Caco-2 (cell line): Measurements from ENCODE around the gene KLK10. TPM values are rescaled to one million over a fixed set of nuclear protein-coding genes. Genes with fewer than 3 reads are reported as not detected.

Source experiments
- BruUV-seq: library from RNA; stranded (reverse); fragments of 400-500 nt; replicated peaks from 2 replicates; lab custom pipeline; 2021; lab: Mats Ljungman, UMichigan
- CTCF ChIA-PET: fragments of 300-600 bp; sonication (Branson Sonifier 250); formaldehyde crosslinking; loops from one replicate; lab custom pipeline; 2022; ENCODE audit warnings: antibody characterized with exemption; lab: Charles Lee
- POLR2A ChIA-PET: fragments of 300-600 bp; sonication (Branson Sonifier 250); formaldehyde crosslinking; loops from one replicate; lab custom pipeline; 2022; ENCODE audit warnings: antibody characterized with exemption; lab: Charles Lee
- DNase-seq, 2 experiments: peaks; one replicate each; pipeline versions ENCODE4 v3.0.0 to v3.0.0-alpha.2; 2020 to 2022
- H3K27me3 ChIP-seq: replicated peaks from 2 replicates; pipeline ENCODE4 v1.6.0; 2011; ENCODE audit warnings: low read length; ENCODE audit not compliant: control insufficient read depth, insufficient read depth
- H3K36me3 ChIP-seq: 2 replicates; pipeline ENCODE4 v1.5.1; 2011; ENCODE audit warnings: low read length; ENCODE audit not compliant: control insufficient read depth, insufficient read depth
- H3K4me1 ChIP-seq: fragments of 250-450 bp; sonication (Bioruptor Pico); 2 replicates; pipeline ENCODE4 v1.5.1; 2020; ENCODE audit warnings: mild to moderate bottlenecking
- H3K4me3 ChIP-seq: 2 replicates; pipeline ENCODE4 v1.5.1; 2011; ENCODE audit warnings: low read depth, mild to moderate bottlenecking, control low read depth, low read length
- H3K9me3 ChIP-seq: fragments of 250-450 bp; sonication (Bioruptor Pico); 2 replicates; pipeline ENCODE4 v1.5.1; 2020; ENCODE audit warnings: mild to moderate bottlenecking, moderate library complexity
- H3K27ac Mint-ChIP-seq: one replicate; pipeline ENCODE4 v1.8.0; 2022; ENCODE audit warnings: mixed read lengths; ENCODE audit not compliant: unreplicated experiment
- H3K27me3 Mint-ChIP-seq: one replicate; pipeline ENCODE4 v1.8.0; 2022; ENCODE audit warnings: mixed read lengths; ENCODE audit not compliant: insufficient read depth, unreplicated experiment
- H3K36me3 Mint-ChIP-seq: one replicate; pipeline ENCODE4 v1.8.0; 2022; ENCODE audit warnings: mild to moderate bottlenecking, mixed read lengths; ENCODE audit not compliant: insufficient read depth, unreplicated experiment
- H3K4me1 Mint-ChIP-seq: one replicate; pipeline ENCODE4 v1.8.0; 2022; ENCODE audit warnings: low read depth, mixed read lengths; ENCODE audit not compliant: unreplicated experiment
- H3K4me3 Mint-ChIP-seq: one replicate; pipeline ENCODE4 v1.8.0; 2022; ENCODE audit warnings: mild to moderate bottlenecking, moderate library complexity, mixed read lengths; ENCODE audit not compliant: unreplicated experiment
- H3K9me3 Mint-ChIP-seq: one replicate; pipeline ENCODE4 v1.8.0; 2022; ENCODE audit warnings: mixed read lengths; ENCODE audit not compliant: unreplicated experiment
- intact Hi-C: fragments of 100-400 bp; cut with micrococcal nuclease; formaldehyde crosslinking; loops from one replicate; pipeline ENCODE4 v1.10.0; 2022; ENCODE audit not compliant: unreplicated experiment
- total RNA-seq: library from RNA; stranded (reverse); gene quantifications from 2 replicates; pipeline ENCODE4 v1.2.3, GENCODE V29; 2022
- TF ChIP-seq, protein P1 (sequence below), 2 experiments: fragments of 200-600 bp in 1 of 2; IDR thresholded peaks; 1 replicate in 1 of 2; 2 replicates in 1 of 2; pipeline versions ENCODE4 v1.5.1 to v1.8.0; 2011 to 2022; ENCODE audit warnings: antibody characterized with exemption in 1 of 2, control low read depth in 1 of 2, inconsistent platforms in 1 of 2, low read depth in 1 of 2, low read length in 1 of 2, mild to moderate bottlenecking in 1 of 2, moderate library complexity in 1 of 2; ENCODE audit not compliant: insufficient read depth in 1 of 2, severe bottlenecking in 1 of 2, unreplicated experiment in 1 of 2

The KLK10 gene
- total RNA-seq, 1 experiment from 2014 or later, result not detected

DNA sequence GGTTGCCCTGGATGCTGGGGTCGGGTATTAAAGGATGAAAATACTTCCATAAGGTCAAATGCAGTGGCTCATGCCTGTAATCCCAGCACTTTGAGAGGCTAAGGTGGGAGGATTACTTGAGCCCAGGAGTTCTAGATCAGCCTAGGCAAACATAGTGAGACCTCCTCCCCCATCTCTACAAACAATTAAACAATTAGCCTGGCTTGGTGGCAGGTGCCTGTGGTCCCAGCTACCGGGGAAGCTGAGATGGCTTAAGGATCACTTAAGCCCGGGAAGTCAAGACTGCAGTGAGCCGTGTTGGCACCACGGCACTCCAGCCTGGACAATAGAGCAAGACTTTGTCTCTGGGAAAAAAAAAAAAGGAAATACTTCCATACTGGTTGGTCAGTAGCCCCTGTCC lies 5.4 kb upstream of the KLK10 start:
- intact Hi-C loops, result no loop called here
- Mint-ChIP-seq H3K9me3 (no peaks in the 10 kb centered on the region), H3K4me1 (no peaks in the 10 kb centered on the region), H3K4me3 (no peak overlapping the region), H3K27me3 (peaks cover 14% of the 10 kb centered on the region), H3K36me3 (no peaks in the 10 kb centered on the region), H3K27ac (no peak overlapping the region)
- TF ChIP-seq, protein P1, sequence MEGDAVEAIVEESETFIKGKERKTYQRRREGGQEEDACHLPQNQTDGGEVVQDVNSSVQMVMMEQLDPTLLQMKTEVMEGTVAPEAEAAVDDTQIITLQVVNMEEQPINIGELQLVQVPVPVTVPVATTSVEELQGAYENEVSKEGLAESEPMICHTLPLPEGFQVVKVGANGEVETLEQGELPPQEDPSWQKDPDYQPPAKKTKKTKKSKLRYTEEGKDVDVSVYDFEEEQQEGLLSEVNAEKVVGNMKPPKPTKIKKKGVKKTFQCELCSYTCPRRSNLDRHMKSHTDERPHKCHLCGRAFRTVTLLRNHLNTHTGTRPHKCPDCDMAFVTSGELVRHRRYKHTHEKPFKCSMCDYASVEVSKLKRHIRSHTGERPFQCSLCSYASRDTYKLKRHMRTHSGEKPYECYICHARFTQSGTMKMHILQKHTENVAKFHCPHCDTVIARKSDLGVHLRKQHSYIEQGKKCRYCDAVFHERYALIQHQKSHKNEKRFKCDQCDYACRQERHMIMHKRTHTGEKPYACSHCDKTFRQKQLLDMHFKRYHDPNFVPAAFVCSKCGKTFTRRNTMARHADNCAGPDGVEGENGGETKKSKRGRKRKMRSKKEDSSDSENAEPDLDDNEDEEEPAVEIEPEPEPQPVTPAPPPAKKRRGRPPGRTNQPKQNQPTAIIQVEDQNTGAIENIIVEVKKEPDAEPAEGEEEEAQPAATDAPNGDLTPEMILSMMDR (IDR thresholded peaks at IDR 0.05; ENCODE audit: insufficient read depth in 1 of 2, low read depth in 1 of 2, low read length in 1 of 2, severe bottlenecking in 1 of 2, unreplicated experiment in 1 of 2), result no peak
- H3K27me3 ChIP-seq, result peaks cover 1% of the 10 kb centered on the region
- no peaks in the 10 kb centered on the region for H3K36me3 ChIP-seq
- DNase-seq, result no peak
- CTCF ChIA-PET, result no interaction called here
- POLR2A ChIA-PET, result no interaction called here
- BruUV-seq, result no TSS peak
- no peaks in the 10 kb centered on the region for H3K9me3 ChIP-seq
- no peak overlapping the region for H3K4me3 ChIP-seq
- no peaks in the 10 kb centered on the region for H3K4me1 ChIP-seq

- H3K27ac Mint-ChIP-seq, result no peak overlapping the region
- DNase-seq, result no peak
- no peaks in the 10 kb centered on the region for H3K36me3 ChIP-seq
- intact Hi-C loops, result no loop called here
- ChIA-PET CTCF (interaction anchor here (0.6 kb wide), 1 partner anchor 71 kb away, joined by 5 read pairs; no protein-coding TSS in a partner anchor), POLR2A (no interaction called here)
- no peak overlapping the region for H3K4me3 ChIP-seq
- no peaks in the 10 kb centered on the region for H3K9me3 Mint-ChIP-seq
- no peaks in the 10 kb centered on the region for H3K9me3 ChIP-seq
- no peaks in the 10 kb centered on the region for H3K36me3 Mint-ChIP-seq
- H3K4me3 Mint-ChIP-seq, result no peak overlapping the region
- no peaks in the 10 kb centered on the region for H3K4me1 Mint-ChIP-seq
- BruUV-seq, result no TSS peak
- peaks cover 16% of the 10 kb centered on the region for H3K27me3 Mint-ChIP-seq
- H3K27me3 ChIP-seq, result peaks cover 3% of the 10 kb centered on the region
- TF ChIP-seq, protein P1 (IDR thresholded peaks at IDR 0.05; ENCODE audit: insufficient read depth in 1 of 2, low read depth in 1 of 2, low read length in 1 of 2, severe bottlenecking in 1 of 2, unreplicated experiment in 1 of 2), result no peak
- H3K4me1 ChIP-seq, result 0 out of 2 replicates have a peak, but pooled peaks cover 4% of the 10 kb centered on the region
Measured at GRCh38 chr19:51023946-51024345, 4.4 kb upstream of the KLK10 start.

DNA sequence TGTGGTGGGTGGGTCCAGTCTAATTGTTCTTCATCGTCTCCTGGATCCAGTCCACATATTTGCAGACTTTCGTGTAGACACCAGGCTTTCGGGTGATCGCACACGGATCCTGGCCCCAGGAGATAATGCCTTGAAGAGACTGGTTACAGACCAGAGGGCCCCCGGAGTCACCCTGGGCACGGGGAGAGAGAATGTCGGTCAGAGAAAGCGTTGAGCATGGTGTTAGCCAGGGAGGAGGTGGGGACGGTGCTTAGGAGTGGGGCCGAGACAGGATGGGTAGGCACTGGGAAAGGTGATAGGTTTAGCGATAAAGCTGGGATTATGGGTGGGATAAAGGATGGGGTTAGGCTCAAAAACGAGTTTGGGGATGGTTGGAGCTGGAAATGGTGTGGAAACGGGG lies 3.0 kb upstream of the KLK10 start:
- intact Hi-C loops, result no loop called here
- H3K27me3 ChIP-seq, result peaks cover 3% of the 10 kb centered on the region
- no peaks in the 10 kb centered on the region for H3K4me1 Mint-ChIP-seq
- TF ChIP-seq, protein P1 (IDR thresholded peaks at IDR 0.05; ENCODE audit: insufficient read depth in 1 of 2, low read depth in 1 of 2, low read length in 1 of 2, severe bottlenecking in 1 of 2, unreplicated experiment in 1 of 2), result no peak
- ChIA-PET CTCF (no interaction called here), POLR2A (no interaction called here)
- peaks cover 24% of the 10 kb centered on the region for H3K27me3 Mint-ChIP-seq
- H3K9me3 ChIP-seq, result no peaks in the 10 kb centered on the region
- no peaks in the 10 kb centered on the region for H3K36me3 Mint-ChIP-seq
- no peak overlapping the region for H3K4me3 ChIP-seq
- no peak overlapping the region for H3K4me3 Mint-ChIP-seq
- DNase-seq, result no peak
- H3K9me3 Mint-ChIP-seq, result no peaks in the 10 kb centered on the region
- no peaks in the 10 kb centered on the region for H3K36me3 ChIP-seq
- BruUV-seq, result no TSS peak
- no peak overlapping the region for H3K27ac Mint-ChIP-seq
- 0 out of 2 replicates have a peak, but pooled peaks cover 4% of the 10 kb centered on the region for H3K4me1 ChIP-seq
